Neural progenitor cell (in vitro differentiated cells): ENCODE results near the gene UBE2F. TPM values are rescaled to one million over a fixed set of nuclear protein-coding genes. Genes with fewer than 3 reads are reported as not detected.

Experiments used
- DNase-seq: peaks from one replicate; pipeline ENCODE4 v3.0.0-alpha.2; 2016; ENCODE audit warnings: low spot score
- H2AFZ ChIP-seq: fragments of 200-600 bp; sonication (generic); replicated peaks from 2 replicates; pipeline ENCODE4 v1.6.1; 2016; ENCODE audit warnings: antibody characterized with exemption
- H3F3A ChIP-seq: fragments of 200-600 bp; sonication (generic); 2 replicates; pipeline ENCODE4 v1.6.1; 2016; ENCODE audit warnings: antibody characterized with exemption, low read depth
- H3K27ac ChIP-seq: fragments of 200-600 bp; sonication (generic); 2 replicates; pipeline ENCODE4 v1.5.1; 2016; ENCODE audit warnings: mild to moderate bottlenecking
- H3K27me3 ChIP-seq: fragments of 200-600 bp; sonication (generic); 2 replicates; pipeline ENCODE4 v1.6.1; 2016; ENCODE audit warnings: mild to moderate bottlenecking, moderate library complexity
- H3K36me3 ChIP-seq: fragments of 200-600 bp; sonication (generic); 2 replicates; pipeline ENCODE4 v1.5.1; 2016
- H3K4me1 ChIP-seq: fragments of 200-600 bp; sonication (generic); 2 replicates; pipeline ENCODE4 v1.6.1; 2016; ENCODE audit warnings: mixed run types
- H3K4me2 ChIP-seq: fragments of 200-600 bp; sonication (generic); 2 replicates; pipeline ENCODE4 v1.6.1; 2016
- H3K4me3 ChIP-seq: fragments of 200-600 bp; sonication (generic); 2 replicates; pipeline ENCODE4 v1.5.1; 2016
- H3K79me2 ChIP-seq: fragments of 200-600 bp; sonication (generic); 2 replicates; pipeline ENCODE4 v1.6.1; 2016; ENCODE audit warnings: low read depth
- H3K9ac ChIP-seq: fragments of 200-600 bp; sonication (generic); 2 replicates; pipeline ENCODE4 v1.6.1; 2016
- H3K9me3 ChIP-seq: fragments of 200-600 bp; sonication (generic); 2 replicates; pipeline ENCODE4 v1.5.1; 2016; ENCODE audit warnings: low read depth
- H4K20me1 ChIP-seq: fragments of 200-600 bp; sonication (generic); 2 replicates; pipeline ENCODE4 v1.6.1; 2016; ENCODE audit warnings: low read depth
- H3K27ac Mint-ChIP-seq: 3 replicates; pipeline ENCODE4 v1.8.0; 2021; ENCODE audit warnings: mixed read lengths
- H3K27me3 Mint-ChIP-seq: 2 replicates; pipeline ENCODE4 v1.8.0; 2022; ENCODE audit warnings: low read depth, mild to moderate bottlenecking, inconsistent platforms, moderate library complexity, mixed read lengths; ENCODE audit not compliant: insufficient read depth
- H3K36me3 Mint-ChIP-seq: 3 replicates; pipeline ENCODE4 v1.8.0; 2021; ENCODE audit warnings: mixed read lengths
- H3K4me1 Mint-ChIP-seq: 3 replicates; pipeline ENCODE4 v1.8.0; 2021; ENCODE audit warnings: mixed read lengths
- H3K4me3 Mint-ChIP-seq: 3 replicates; pipeline ENCODE4 v1.8.0; 2021; ENCODE audit warnings: mild to moderate bottlenecking, moderate library complexity, mixed read lengths
- H3K9me3 Mint-ChIP-seq: 3 replicates; pipeline ENCODE4 v1.8.0; 2020; ENCODE audit warnings: mixed read lengths
- EZH2 ChIP-seq: fragments of 200-600 bp; sonication (generic); IDR thresholded peaks from 2 replicates; pipeline ENCODE4 v1.6.1; 2017; ENCODE audit warnings: antibody characterized with exemption, mild to moderate bottlenecking, moderate library complexity
- EZH2phosphoT487 ChIP-seq: fragments of 200-600 bp; sonication (generic); IDR thresholded peaks from 2 replicates; pipeline ENCODE4 v1.6.1; 2017; ENCODE audit warnings: antibody characterized with exemption
- total RNA-seq: library from RNA; depleted of rRNA; stranded (reverse); fragments of >200 nt; gene quantifications from 2 replicates; pipeline ENCODE4 v1.2.3, GENCODE V29; 2015; ENCODE audit warnings: low replicate concordance
- TF ChIP-seq, protein P1 (sequence below): fragments of 200-600 bp; sonication (generic); IDR thresholded peaks from 2 replicates; pipeline ENCODE4 v1.5.1; 2017; ENCODE audit warnings: antibody characterized with exemption, mild to moderate bottlenecking

UBE2F gene
- total RNA-seq, 1 donor from 2014 or later, result 77.4 TPM

DNA sequence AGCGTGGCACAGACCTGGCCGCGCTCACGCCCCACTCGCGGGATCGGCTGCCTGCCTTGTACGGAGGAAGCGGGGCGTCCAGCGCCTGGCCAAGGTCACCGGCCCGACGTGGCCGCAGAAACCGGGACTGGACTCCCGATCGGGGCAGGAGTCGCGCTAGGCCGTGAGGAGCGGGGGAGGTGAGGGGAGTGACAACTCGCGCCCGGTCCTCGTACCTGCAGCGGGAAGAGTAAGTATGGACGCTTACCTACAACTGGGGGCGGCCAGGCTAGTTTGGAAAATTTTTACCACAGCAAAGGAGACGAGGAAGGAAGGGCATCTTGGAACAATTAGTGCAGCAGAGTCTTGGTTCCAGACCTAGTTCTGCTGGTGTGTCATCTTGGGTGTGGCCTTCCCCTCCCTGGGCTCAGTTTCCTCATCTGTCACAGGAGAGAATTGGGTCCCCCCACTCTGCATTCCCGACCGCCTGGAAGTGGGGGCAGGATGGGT is 693 bp downstream of the UBE2F start:
- H3K36me3 Mint-ChIP-seq, result peaks cover 9% of the 10 kb centered on the region
- Histone ChIP-seq H3K79me2 (peaks cover 53% of the 10 kb centered on the region), H3F3A (peaks cover 7% of the 10 kb centered on the region), H3K4me2 (peak overlapping the region; percentile 92), H3K4me3 (peak overlapping the region; percentile 98), H3K9me3 (no peaks in the 10 kb centered on the region), H2AFZ (no peak overlapping the region), H3K4me1 (peaks cover 15% of the 10 kb centered on the region), H3K27ac (no peak overlapping the region), H3K9ac (peak overlapping the region; percentile 87), H3K36me3 (no peaks in the 10 kb centered on the region), H4K20me1 (peaks cover 50% of the 10 kb centered on the region), H3K27me3 (no peaks in the 10 kb centered on the region)
- peak; percentile 45 for DNase-seq
- H3K4me3 Mint-ChIP-seq, result peak overlapping the region; percentile 94
- peak overlapping the region; percentile 25 for H3K27ac Mint-ChIP-seq
- TF ChIP-seq EZH2phosphoT487 (no peak), EZH2 (no peak)
- TF ChIP-seq, protein P1, sequence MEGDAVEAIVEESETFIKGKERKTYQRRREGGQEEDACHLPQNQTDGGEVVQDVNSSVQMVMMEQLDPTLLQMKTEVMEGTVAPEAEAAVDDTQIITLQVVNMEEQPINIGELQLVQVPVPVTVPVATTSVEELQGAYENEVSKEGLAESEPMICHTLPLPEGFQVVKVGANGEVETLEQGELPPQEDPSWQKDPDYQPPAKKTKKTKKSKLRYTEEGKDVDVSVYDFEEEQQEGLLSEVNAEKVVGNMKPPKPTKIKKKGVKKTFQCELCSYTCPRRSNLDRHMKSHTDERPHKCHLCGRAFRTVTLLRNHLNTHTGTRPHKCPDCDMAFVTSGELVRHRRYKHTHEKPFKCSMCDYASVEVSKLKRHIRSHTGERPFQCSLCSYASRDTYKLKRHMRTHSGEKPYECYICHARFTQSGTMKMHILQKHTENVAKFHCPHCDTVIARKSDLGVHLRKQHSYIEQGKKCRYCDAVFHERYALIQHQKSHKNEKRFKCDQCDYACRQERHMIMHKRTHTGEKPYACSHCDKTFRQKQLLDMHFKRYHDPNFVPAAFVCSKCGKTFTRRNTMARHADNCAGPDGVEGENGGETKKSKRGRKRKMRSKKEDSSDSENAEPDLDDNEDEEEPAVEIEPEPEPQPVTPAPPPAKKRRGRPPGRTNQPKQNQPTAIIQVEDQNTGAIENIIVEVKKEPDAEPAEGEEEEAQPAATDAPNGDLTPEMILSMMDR, result no peak
- H3K27me3 Mint-ChIP-seq, result peaks cover 9% of the 10 kb centered on the region
- peaks cover 10% of the 10 kb centered on the region for H3K9me3 Mint-ChIP-seq
- H3K4me1 Mint-ChIP-seq, result peaks cover 26% of the 10 kb centered on the region

DNA sequence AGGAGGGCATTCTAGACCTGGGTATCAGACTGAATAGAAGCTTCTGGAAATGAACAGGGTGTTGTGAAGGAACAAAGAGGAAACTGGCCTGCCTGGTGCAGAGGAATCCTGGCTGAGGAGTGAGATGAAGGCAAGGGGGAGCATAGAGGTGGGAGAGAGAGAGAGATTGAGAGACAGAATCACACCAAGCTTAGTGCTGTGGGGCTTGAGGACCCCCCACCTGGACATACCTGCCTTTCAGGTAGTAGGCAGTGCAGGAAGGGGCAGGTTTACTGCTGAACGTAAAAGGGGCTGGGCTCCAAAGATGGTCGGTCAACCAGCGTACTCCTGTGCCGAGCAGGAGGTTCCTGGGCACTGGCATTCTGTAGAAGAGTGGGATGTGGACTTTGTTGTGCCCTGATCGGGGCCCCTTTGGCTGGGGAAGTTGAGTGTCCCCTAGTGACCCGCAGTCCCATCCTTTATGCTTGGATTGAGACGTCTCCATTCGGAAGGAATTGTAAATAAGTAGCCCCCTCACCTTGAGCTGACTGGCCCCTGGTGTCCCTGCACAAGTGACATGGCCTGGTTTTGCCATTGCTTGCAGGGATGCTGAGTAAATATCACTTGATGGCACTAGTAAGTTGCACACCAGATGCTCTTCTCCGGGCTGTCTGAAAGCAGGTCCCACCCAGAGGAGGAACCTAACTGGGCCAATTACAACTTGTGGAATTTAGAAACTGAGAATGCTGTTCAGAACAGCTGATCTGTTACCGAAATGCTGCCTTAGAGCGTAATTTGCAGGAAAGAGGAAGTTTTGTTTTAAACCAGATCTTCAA is 1.4 kb downstream of the UBE2F start:
- peak overlapping the region; percentile 98 for H3K4me3 ChIP-seq
- DNase-seq, result no peak

DNA sequence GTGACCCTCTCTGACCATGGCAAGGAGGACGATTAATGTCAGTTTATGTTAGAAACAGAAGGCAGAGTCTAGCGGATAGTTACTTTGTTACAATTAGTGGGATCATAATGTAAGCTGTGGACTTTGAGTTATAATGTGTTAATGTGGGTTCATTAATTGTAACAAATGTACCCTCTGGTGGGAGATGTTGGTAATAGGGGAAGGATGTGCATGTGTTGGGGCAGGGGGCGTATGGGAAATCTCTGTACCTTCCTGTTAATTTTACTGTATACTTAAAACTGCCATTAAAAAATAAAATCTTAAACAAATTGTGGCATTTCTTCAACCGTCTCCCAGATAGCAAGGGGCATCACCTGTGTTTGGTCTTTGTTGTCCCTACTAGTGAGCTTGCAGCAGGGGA is 4.8 kb downstream of the UBE2F start:
- Mint-ChIP-seq H3K27ac (no peak overlapping the region), H3K9me3 (no peaks in the 10 kb centered on the region), H3K4me1 (peaks cover 28% of the 10 kb centered on the region), H3K36me3 (peaks cover 13% of the 10 kb centered on the region), H3K27me3 (peaks cover 5% of the 10 kb centered on the region), H3K4me3 (no peak overlapping the region)
- no peak overlapping the region for H2AFZ ChIP-seq
- no peak overlapping the region for H3K27ac ChIP-seq
- no peak overlapping the region for H3K9ac ChIP-seq
- no peaks in the 10 kb centered on the region for H3F3A ChIP-seq
- H3K4me1 ChIP-seq, result peaks cover 15% of the 10 kb centered on the region
- no peaks in the 10 kb centered on the region for H3K27me3 ChIP-seq
- H3K36me3 ChIP-seq, result no peaks in the 10 kb centered on the region
- H3K4me2 ChIP-seq, result no peak overlapping the region
- peaks cover 66% of the 10 kb centered on the region for H4K20me1 ChIP-seq
- DNase-seq, result no peak
- TF ChIP-seq EZH2 (no peak), EZH2phosphoT487 (no peak)
- TF ChIP-seq, protein P1, result no peak
- H3K79me2 ChIP-seq, result peaks cover 87% of the 10 kb centered on the region
- no peaks in the 10 kb centered on the region for H3K9me3 ChIP-seq
- no peak overlapping the region for H3K4me3 ChIP-seq

More for the DNA sequence above, 1.4 kb downstream of the UBE2F start:
- Histone ChIP-seq H4K20me1 (peaks cover 53% of the 10 kb centered on the region), H3K27me3 (no peaks in the 10 kb centered on the region), H3K4me2 (peak overlapping the region; percentile 92), H2AFZ (no peak overlapping the region), H3F3A (peaks cover 7% of the 10 kb centered on the region), H3K9me3 (no peaks in the 10 kb centered on the region), H3K36me3 (no peaks in the 10 kb centered on the region), H3K4me1 (peaks cover 15% of the 10 kb centered on the region), H3K79me2 (peaks cover 60% of the 10 kb centered on the region), H3K27ac (no peak overlapping the region), H3K9ac (peak overlapping the region; percentile 87)
- Mint-ChIP-seq H3K9me3 (peaks cover 4% of the 10 kb centered on the region), H3K27ac (no peak overlapping the region), H3K36me3 (peaks cover 9% of the 10 kb centered on the region), H3K27me3 (peaks cover 8% of the 10 kb centered on the region), H3K4me1 (peaks cover 29% of the 10 kb centered on the region), H3K4me3 (peak overlapping the region; percentile 94)
- no peak for TF ChIP-seq EZH2
- TF ChIP-seq, protein P1, result no peak
- TF ChIP-seq EZH2phosphoT487, result no peak
